Astrocyte (in vitro differentiated cells and primary cell): Measurements from ENCODE around the gene RBBP8NL.

Source experiments
- CTCF ChIP-seq: IDR thresholded peaks from 2 replicates; pipeline ENCODE4 v1.5.1; 2011; ENCODE audit warnings: low read depth, mild to moderate bottlenecking, inconsistent platforms, low read length, moderate library complexity; ENCODE audit not compliant: insufficient read depth
- EZH2 ChIP-seq: IDR thresholded peaks from 2 replicates; pipeline ENCODE4 v1.6.1; 2012; ENCODE audit warnings: mild to moderate bottlenecking, low read length, inconsistent platforms; ENCODE audit not compliant: insufficient read depth

GRCh38 chr20:62370807-62371587 is 56.3 kb downstream of the RBBP8NL start:
- TF ChIP-seq CTCF (no peak), EZH2 (no peak)
